ENCODE results near the gene CRYL1.

DNA sequence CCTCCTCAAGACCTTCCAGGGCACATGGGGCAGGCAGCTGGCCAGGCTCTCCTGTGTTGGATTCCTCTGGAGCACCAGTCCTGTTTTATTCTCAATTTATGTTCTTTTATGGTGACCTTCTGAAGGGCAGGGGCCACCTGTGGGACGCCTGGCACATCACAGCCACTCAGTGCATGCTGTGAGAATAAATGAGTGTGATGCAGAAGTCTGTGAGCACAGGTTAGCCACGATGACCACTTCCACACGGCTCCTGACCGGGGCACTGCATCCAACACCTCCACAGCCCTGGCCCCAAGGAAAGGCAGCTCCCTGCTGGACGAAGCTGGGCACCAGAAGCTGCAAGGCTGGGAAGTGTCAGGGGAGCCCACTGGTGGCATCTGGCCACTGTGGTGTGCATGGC, 122.8 kb downstream of the CRYL1 start:
- TF ChIP-seq, protein P1, sequence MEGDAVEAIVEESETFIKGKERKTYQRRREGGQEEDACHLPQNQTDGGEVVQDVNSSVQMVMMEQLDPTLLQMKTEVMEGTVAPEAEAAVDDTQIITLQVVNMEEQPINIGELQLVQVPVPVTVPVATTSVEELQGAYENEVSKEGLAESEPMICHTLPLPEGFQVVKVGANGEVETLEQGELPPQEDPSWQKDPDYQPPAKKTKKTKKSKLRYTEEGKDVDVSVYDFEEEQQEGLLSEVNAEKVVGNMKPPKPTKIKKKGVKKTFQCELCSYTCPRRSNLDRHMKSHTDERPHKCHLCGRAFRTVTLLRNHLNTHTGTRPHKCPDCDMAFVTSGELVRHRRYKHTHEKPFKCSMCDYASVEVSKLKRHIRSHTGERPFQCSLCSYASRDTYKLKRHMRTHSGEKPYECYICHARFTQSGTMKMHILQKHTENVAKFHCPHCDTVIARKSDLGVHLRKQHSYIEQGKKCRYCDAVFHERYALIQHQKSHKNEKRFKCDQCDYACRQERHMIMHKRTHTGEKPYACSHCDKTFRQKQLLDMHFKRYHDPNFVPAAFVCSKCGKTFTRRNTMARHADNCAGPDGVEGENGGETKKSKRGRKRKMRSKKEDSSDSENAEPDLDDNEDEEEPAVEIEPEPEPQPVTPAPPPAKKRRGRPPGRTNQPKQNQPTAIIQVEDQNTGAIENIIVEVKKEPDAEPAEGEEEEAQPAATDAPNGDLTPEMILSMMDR (IDR thresholded peaks at IDR 0.05), result no peak
- TF ChIP-seq EP300 (IDR thresholded peaks at IDR 0.05) (no peak), POLR2AphosphoS5 (IDR thresholded peaks at IDR 0.05) (no peak)
